Activated CD4-positive, alpha-beta T cell treated with anti-CD3 and anti-CD28 coated beads for 36 hours (primary cell): ENCODE measurements around the gene BIRC2. TPM values are rescaled to one million over a fixed set of nuclear protein-coding genes. Genes with fewer than 3 reads are reported as not detected.
"Not testable (repeated sequence)": the region's sequence is repeated elsewhere in the genome, so short reads cannot be mapped to it uniquely, and the experiment has no call there.

Experiments used
- ATAC-seq: fragments of 200-7000 bp; cut with Tn5 transposase; one replicate; pipeline ENCODE4 v1.10.0; 2021; ENCODE audit warnings: mild to moderate bottlenecking, moderate library complexity
- CTCF ChIA-PET: fragments of 350-600 bp; sonication (Branson Sonifier 250); formaldehyde crosslinking; loops from one replicate; lab custom pipeline; 2021; ENCODE audit warnings: antibody characterized with exemption; lab: Charles Lee
- POLR2A ChIA-PET: fragments of 350-600 bp; sonication (Branson Sonifier 250); formaldehyde crosslinking; loops from one replicate; lab custom pipeline; 2021; ENCODE audit warnings: antibody characterized with exemption, inconsistent platforms; lab: Charles Lee
- DNase-seq: peaks from one replicate; pipeline ENCODE4 v3.0.0-alpha.2; 2020
- H3K27ac Mint-ChIP-seq: one replicate; pipeline ENCODE4 v1.8.0; 2021; ENCODE audit warnings: mixed read lengths
- H3K27me3 Mint-ChIP-seq: one replicate; pipeline ENCODE4 v1.8.0; 2021; ENCODE audit warnings: mixed read lengths
- H3K36me3 Mint-ChIP-seq: one replicate; pipeline ENCODE4 v1.8.0; 2021; ENCODE audit warnings: low read depth, mixed read lengths
- H3K4me1 Mint-ChIP-seq: one replicate; pipeline ENCODE4 v1.8.0; 2021; ENCODE audit warnings: mixed read lengths
- H3K4me3 Mint-ChIP-seq: one replicate; pipeline ENCODE4 v1.8.0; 2021; ENCODE audit warnings: mild to moderate bottlenecking, moderate library complexity, mixed read lengths
- H3K9me3 Mint-ChIP-seq: one replicate; pipeline ENCODE4 v1.8.0; 2021; ENCODE audit warnings: low read depth, mixed read lengths
- intact Hi-C, 2 experiments: fragments of 100-400 bp; cut with DNase I in 1 of 2; cut with micrococcal nuclease in 1 of 2; formaldehyde crosslinking; loops; one replicate each; pipeline versions ENCODE4 v1.14.2 to v1.15.1; 2022 to 2024; cut with DNase I, micrococcal nuclease
- total RNA-seq, 2 experiments: library from RNA; stranded (reverse); gene quantifications; one replicate each; pipeline ENCODE4 v1.2.3, GENCODE V29; 2021

Gene BIRC2
- total RNA-seq, 2 experiments from 2014 or later: 33.0 to 48.8 TPM

GRCh38 chr11:102374633-102375424, 27.8 kb downstream of the BIRC2 start:
- peaks cover 28% of the 10 kb centered on the region for H3K4me1 Mint-ChIP-seq
- POLR2A ChIA-PET: interaction anchor here (0.7 kb wide), 1 partner anchor 20 kb away, joined by 7 read pairs; no protein-coding TSS in a partner anchor
- ATAC-seq: not testable (repeated sequence)

GRCh38 chr11:102375720-102376399, 28.8 kb downstream of the BIRC2 start:
- ATAC-seq (no peak), DNase-seq (no peak)
- POLR2A ChIA-PET: interaction anchor here (0.5 to 0.7 kb wide), 2 partner anchors 19 to 56 kb away, joined by 3 to 7 read pairs; no protein-coding TSS in a partner anchor
- Mint-ChIP-seq H3K36me3 (peaks cover 44% of the 10 kb centered on the region), H3K27me3 (no peaks in the 10 kb centered on the region), H3K4me3 (no peak overlapping the region), H3K4me1 (peaks cover 28% of the 10 kb centered on the region), H3K27ac (no peak overlapping the region), H3K9me3 (no peaks in the 10 kb centered on the region)
- CTCF ChIA-PET: interaction anchor here (0.7 to 2.5 kb wide), 9 partner anchors 9 to 238 kb away, joined by 3 to 15 read pairs (median 4); no protein-coding TSS in a partner anchor
- intact Hi-C loops: no loop called here

More at GRCh38 chr11:102374633-102375424, 27.8 kb downstream of the BIRC2 start:
- CTCF ChIA-PET: interaction anchor here (0.7 to 2.5 kb wide), 7 partner anchors 9 to 239 kb away, joined by 3 to 15 read pairs (median 4); no protein-coding TSS in a partner anchor
- intact Hi-C loops, H3K27me3 Mint-ChIP-seq, DNase-seq, H3K9me3 Mint-ChIP-seq, H3K27ac Mint-ChIP-seq, H3K4me3 Mint-ChIP-seq: not testable (repeated sequence)
- H3K36me3 Mint-ChIP-seq: peaks cover 40% of the 10 kb centered on the region

GRCh38 chr11:102377891-102378290, 30.9 kb downstream of the BIRC2 start:
- H3K27ac Mint-ChIP-seq: no peak overlapping the region
- ATAC-seq: no peak
- H3K27me3 Mint-ChIP-seq: no peaks in the 10 kb centered on the region
- POLR2A ChIA-PET: no interaction called here
- H3K36me3 Mint-ChIP-seq: peaks cover 38% of the 10 kb centered on the region
- DNase-seq: no peak
- no peaks in the 10 kb centered on the region for H3K9me3 Mint-ChIP-seq
- intact Hi-C loops: no loop called here
- CTCF ChIA-PET: interaction anchor here (3.3 kb wide), 1 partner anchor 15 kb away, joined by 10 read pairs; no protein-coding TSS in a partner anchor
- peaks cover 25% of the 10 kb centered on the region for H3K4me1 Mint-ChIP-seq
- no peak overlapping the region for H3K4me3 Mint-ChIP-seq

DNA sequence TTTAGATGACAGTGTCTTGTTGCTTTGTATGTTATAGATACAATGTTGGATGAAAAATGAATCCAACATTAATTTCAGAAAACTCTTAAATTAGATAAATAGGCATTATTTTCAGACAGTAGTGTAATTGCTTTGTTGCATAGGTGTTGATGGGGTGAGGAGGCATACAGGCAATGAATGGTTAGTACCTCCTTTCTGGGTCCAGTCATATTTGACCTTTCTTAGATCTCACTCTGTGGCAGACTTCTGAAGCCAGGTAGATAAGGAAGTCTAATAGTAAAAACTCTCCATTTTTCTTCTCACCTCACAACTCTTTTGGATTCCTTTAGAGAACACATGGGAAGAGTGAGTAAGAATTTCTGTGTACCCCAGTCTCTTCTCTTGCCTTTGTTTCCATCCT, 31.8 kb downstream of the BIRC2 start:
- peaks cover 23% of the 10 kb centered on the region for H3K4me1 Mint-ChIP-seq
- peaks cover 36% of the 10 kb centered on the region for H3K36me3 Mint-ChIP-seq
- H3K4me3 Mint-ChIP-seq: no peak overlapping the region
- peak; percentile 72 for ATAC-seq
- no peak overlapping the region for H3K27ac Mint-ChIP-seq
- POLR2A ChIA-PET: no interaction called here
- DNase-seq: no peak
- CTCF ChIA-PET: interaction anchor here (0.8 to 3.3 kb wide), 3 partner anchors 12 to 35 kb away, joined by 3 to 10 read pairs (median 9); no protein-coding TSS in a partner anchor
- no peaks in the 10 kb centered on the region for H3K27me3 Mint-ChIP-seq
- no peaks in the 10 kb centered on the region for H3K9me3 Mint-ChIP-seq
- intact Hi-C loops: no loop called here

DNA sequence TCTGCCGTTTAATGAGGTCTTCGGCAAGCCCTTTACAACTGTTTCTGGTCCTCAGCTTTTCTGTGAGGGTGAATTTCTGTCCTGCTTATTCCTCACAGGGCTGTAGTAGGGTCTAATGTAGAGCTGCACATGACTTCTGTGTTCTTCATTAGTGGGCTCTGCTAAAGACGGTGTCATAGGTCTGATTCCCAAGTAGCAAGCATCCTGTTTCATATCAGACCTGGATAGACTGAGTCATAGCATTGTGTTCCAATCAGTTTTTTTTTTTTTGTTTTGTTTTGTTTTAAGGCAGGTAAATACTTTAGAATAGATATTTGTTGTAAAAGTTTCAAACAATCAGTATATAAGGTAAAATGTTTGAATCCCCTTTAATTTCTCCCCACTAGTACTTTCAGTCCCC, 35.4 kb downstream of the BIRC2 start:
- ChIA-PET POLR2A (interaction anchor here (0.7 kb wide), 1 partner anchor 94 kb away, joined by 3 read pairs; no protein-coding TSS in a partner anchor), CTCF (interaction anchor here (1.9 kb wide), 1 partner anchor 8 kb away, joined by 11 read pairs; no protein-coding TSS in a partner anchor)

GRCh38 chr11:102383839-102384238, 36.8 kb downstream of the BIRC2 start:
- ChIA-PET POLR2A (no interaction called here), CTCF (interaction anchor here (0.5 to 1.7 kb wide), 6 partner anchors 9 to 262 kb away, joined by 3 to 8 read pairs (median 4); no protein-coding TSS in a partner anchor)
- Mint-ChIP-seq H3K9me3 (peaks cover 2% of the 10 kb centered on the region), H3K4me1 (peaks cover 27% of the 10 kb centered on the region), H3K4me3 (no peak overlapping the region), H3K27me3 (no peaks in the 10 kb centered on the region), H3K36me3 (peaks cover 37% of the 10 kb centered on the region), H3K27ac (no peak overlapping the region)
- no peak for DNase-seq
- no peak for ATAC-seq
- intact Hi-C loops: no loop called here

More for the DNA sequence above, 35.4 kb downstream of the BIRC2 start:
- H3K27me3 Mint-ChIP-seq: no peaks in the 10 kb centered on the region
- H3K4me1 Mint-ChIP-seq: peaks cover 31% of the 10 kb centered on the region
- H3K4me3 Mint-ChIP-seq: no peak overlapping the region
- H3K27ac Mint-ChIP-seq: no peak overlapping the region
- DNase-seq: no peak
- no peak for ATAC-seq
- intact Hi-C loops: no loop called here
- H3K36me3 Mint-ChIP-seq: peaks cover 39% of the 10 kb centered on the region
- H3K9me3 Mint-ChIP-seq: no peaks in the 10 kb centered on the region

DNA sequence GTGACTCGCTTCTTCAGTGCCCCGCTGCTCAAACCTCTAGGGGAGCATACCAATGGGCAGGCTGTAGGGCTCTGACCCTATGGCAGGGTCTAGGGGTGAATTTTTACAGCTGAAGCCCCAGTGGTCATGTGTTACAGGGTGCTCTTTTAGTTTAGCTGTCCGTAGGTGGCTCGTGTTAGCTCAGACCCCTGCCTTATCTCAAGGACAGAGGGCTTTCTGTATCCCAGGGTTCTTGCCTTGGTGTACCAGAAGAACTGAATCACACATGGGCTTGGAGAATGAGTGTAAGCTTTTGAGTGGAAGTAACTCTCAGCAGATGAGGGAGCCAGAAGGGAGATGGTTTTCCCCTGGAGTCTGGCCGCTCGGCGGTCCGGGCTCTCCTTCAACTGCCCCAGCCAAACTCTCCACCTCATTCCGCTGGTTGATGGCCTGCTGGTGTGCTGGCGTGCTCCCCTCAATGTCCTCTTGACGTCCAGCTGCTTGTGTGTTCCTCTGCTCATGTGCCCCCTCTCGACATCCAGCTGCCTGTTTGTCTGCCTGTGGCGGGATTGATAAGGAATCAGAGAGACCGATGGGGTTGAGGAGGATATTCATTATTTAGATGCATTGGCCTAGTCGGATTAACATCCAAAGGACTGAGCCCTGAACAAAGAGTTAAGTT, 37.5 kb downstream of the BIRC2 start:
- Mint-ChIP-seq H3K27me3 (no peaks in the 10 kb centered on the region), H3K27ac (no peak overlapping the region), H3K4me3 (no peak overlapping the region), H3K9me3 (peaks cover 2% of the 10 kb centered on the region), H3K4me1 (peaks cover 30% of the 10 kb centered on the region), H3K36me3 (peaks cover 38% of the 10 kb centered on the region)
- ATAC-seq (no peak), DNase-seq (no peak)
- CTCF ChIA-PET: interaction anchor here (0.6 to 1.7 kb wide), 6 partner anchors 10 to 123 kb away, joined by 3 to 8 read pairs (median 4); no protein-coding TSS in a partner anchor
- POLR2A ChIA-PET: no interaction called here
- intact Hi-C loops: no loop called here

DNA sequence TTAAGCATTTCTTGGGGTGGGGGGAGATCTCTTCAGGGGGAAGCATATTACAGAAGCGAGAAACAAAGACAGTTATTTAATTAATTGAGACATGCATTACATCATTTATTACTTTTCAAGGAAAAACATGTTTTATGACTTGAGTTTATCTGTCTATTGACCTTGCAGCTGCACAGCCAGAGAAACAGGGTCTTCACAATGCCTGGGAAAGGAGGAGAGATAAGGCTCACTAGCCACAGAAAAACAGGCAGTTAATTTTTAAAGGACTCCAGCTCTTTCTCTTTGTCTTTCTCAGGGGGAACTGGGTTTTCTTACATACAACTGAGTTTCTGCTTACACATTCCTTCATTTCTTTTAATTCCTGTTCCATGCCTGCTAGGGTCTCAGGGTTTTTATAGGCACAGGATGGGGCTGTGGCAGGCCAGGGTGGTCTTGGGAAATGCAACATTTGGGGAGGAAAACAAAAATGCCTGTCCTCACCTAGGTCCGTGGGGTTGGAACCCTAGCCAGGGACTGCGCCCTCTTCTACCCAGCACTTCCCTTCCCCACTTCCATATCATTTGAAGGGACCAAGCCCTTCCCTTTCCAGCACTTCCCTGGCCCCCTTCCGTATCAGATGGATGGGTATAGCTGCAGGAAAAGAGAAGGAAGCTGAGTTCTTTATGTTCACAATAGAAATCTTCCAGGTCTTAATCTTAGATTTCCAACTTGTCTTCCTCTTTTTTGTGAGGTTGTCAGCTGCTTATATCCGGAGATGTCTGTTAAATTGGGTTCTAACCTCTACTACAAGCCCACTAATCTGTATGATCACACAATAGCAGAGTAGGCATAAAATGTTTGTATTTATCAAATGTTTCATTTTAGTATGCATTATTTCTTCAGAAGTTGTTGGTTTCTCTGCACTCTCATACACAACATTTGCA, 38.3 kb downstream of the BIRC2 start:
- Mint-ChIP-seq H3K36me3 (peaks cover 36% of the 10 kb centered on the region), H3K4me3 (no peak overlapping the region), H3K27ac (no peak overlapping the region), H3K4me1 (peaks cover 34% of the 10 kb centered on the region), H3K27me3 (no peaks in the 10 kb centered on the region), H3K9me3 (peaks cover 2% of the 10 kb centered on the region)
- no peak for ATAC-seq
- intact Hi-C loops: no loop called here
- no peak for DNase-seq
- POLR2A ChIA-PET: no interaction called here
- CTCF ChIA-PET: interaction anchor here (0.8 to 1.2 kb wide), 2 partner anchors 18 to 25 kb away, joined by 3 to 5 read pairs; no protein-coding TSS in a partner anchor

- Mint-ChIP-seq H3K36me3 (peaks cover 39% of the 10 kb centered on the region), H3K4me1 (peaks cover 40% of the 10 kb centered on the region), H3K9me3 (peaks cover 2% of the 10 kb centered on the region), H3K27me3 (no peaks in the 10 kb centered on the region), H3K27ac (peak overlapping the region; percentile 44), H3K4me3 (no peak overlapping the region)
- DNase-seq (no peak), ATAC-seq (peak; percentile 28)
- ChIA-PET CTCF (interaction anchor here (1.4 to 1.9 kb wide), 2 partner anchors 98 to 227 kb away, joined by 3 to 5 read pairs; no protein-coding TSS in a partner anchor), POLR2A (no interaction called here)
- intact Hi-C loops: no loop called here
Measured at GRCh38 chr11:102386136-102386734, 39.2 kb downstream of the BIRC2 start.
